Mesendoderm (in vitro differentiated cells): ENCODE results near the gene B4GALT7. TPM values are rescaled to one million over a fixed set of nuclear protein-coding genes. Genes with fewer than 3 reads are reported as not detected.
A peak's percentile ranks its signal among the peaks of the same experiment; 100 is the strongest.

Experiments used
- DNase-seq: peaks from one replicate; pipeline ENCODE4 v3.0.0; 2013
- H2AK5ac ChIP-seq: 2 replicates; pipeline ENCODE4 v1.6.1; 2013; ENCODE audit warnings: low read length, inconsistent platforms
- H2BK120ac ChIP-seq: 2 replicates; pipeline ENCODE4 v1.6.1; 2013; ENCODE audit warnings: low read depth, mild to moderate bottlenecking, low read length, moderate library complexity, mixed read lengths
- H2BK15ac ChIP-seq: replicated peaks from 2 replicates; pipeline ENCODE4 v1.6.1; 2013; ENCODE audit warnings: low read depth, mild to moderate bottlenecking, moderate library complexity
- H2BK5ac ChIP-seq: 2 replicates; pipeline ENCODE4 v1.6.1; 2013; ENCODE audit warnings: low read length, inconsistent platforms
- H3K18ac ChIP-seq: 2 replicates; pipeline ENCODE4 v1.6.1; 2013; ENCODE audit warnings: mild to moderate bottlenecking, low read length, mixed read lengths
- H3K23ac ChIP-seq: one replicate; pipeline ENCODE4 v1.6.1; 2013; ENCODE audit warnings: low read length
- H3K27ac ChIP-seq: 2 replicates; pipeline ENCODE4 v1.5.1; 2013; ENCODE audit warnings: low read depth, mild to moderate bottlenecking, inconsistent platforms, low read length, moderate library complexity
- H3K27me3 ChIP-seq: 2 replicates; pipeline ENCODE4 v1.6.1; 2013; ENCODE audit warnings: low read length, control low read depth, mild to moderate bottlenecking, inconsistent platforms; ENCODE audit not compliant: insufficient read depth, poor library complexity
- H3K36me3 ChIP-seq: 2 replicates; pipeline ENCODE4 v1.6.1; 2013; ENCODE audit warnings: low read length, inconsistent platforms; ENCODE audit not compliant: control insufficient read depth, insufficient read depth
- H3K4ac ChIP-seq: one replicate; pipeline ENCODE4 v1.6.1; 2013; ENCODE audit warnings: low read depth, mild to moderate bottlenecking, low read length, moderate library complexity
- H3K4me1 ChIP-seq: 2 replicates; pipeline ENCODE4 v1.6.1; 2013; ENCODE audit warnings: low read depth, low read length, inconsistent platforms; ENCODE audit not compliant: control insufficient read depth
- H3K4me2 ChIP-seq: 2 replicates; pipeline ENCODE4 v1.6.1; 2013; ENCODE audit warnings: low read length
- H3K4me3 ChIP-seq: 2 replicates; pipeline ENCODE4 v1.5.1; 2013; ENCODE audit warnings: mild to moderate bottlenecking, low read length
- H3K56ac ChIP-seq: one replicate; pipeline ENCODE4 v1.6.1; 2013; ENCODE audit warnings: low read length
- H3K79me1 ChIP-seq: 2 replicates; pipeline ENCODE4 v1.6.1; 2013; ENCODE audit warnings: low read length, inconsistent platforms
- H3K79me2 ChIP-seq: 2 replicates; pipeline ENCODE4 v1.6.1; 2013; ENCODE audit warnings: mild to moderate bottlenecking, low read length; ENCODE audit not compliant: control insufficient read depth, insufficient read depth
- H3K9ac ChIP-seq: 2 replicates; pipeline ENCODE4 v1.6.1; 2013; ENCODE audit warnings: low read length, inconsistent platforms
- H4K5ac ChIP-seq: one replicate; pipeline ENCODE4 v1.6.1; 2013; ENCODE audit warnings: low read length
- H4K8ac ChIP-seq: one replicate; pipeline ENCODE4 v1.6.1; 2013; ENCODE audit warnings: low read depth, mild to moderate bottlenecking, control low read depth, low read length, moderate library complexity
- whole genome bisulfite sequencing: extraction: QIAGEN DNeasy Blood & Tissue Kit; methylation state at CpG from one replicate; pipeline ENCODE4 v1.1.7; 2013; ENCODE audit warnings: low lambda C conversion rate, missing lambda C conversion rate; ENCODE audit not compliant: insufficient coverage; ENCODE audit errors: extremely low coverage; 5-methylcytosine and 5-hydroxymethylcytosine counted together
- polyA plus RNA-seq, 2 experiments: library from polyadenylated mRNA; stranded (reverse); fragments of 200-250 nt; gene quantifications; one replicate each; pipeline ENCODE4 v1.2.3, GENCODE V29; 2013

The B4GALT7 gene, protein sequence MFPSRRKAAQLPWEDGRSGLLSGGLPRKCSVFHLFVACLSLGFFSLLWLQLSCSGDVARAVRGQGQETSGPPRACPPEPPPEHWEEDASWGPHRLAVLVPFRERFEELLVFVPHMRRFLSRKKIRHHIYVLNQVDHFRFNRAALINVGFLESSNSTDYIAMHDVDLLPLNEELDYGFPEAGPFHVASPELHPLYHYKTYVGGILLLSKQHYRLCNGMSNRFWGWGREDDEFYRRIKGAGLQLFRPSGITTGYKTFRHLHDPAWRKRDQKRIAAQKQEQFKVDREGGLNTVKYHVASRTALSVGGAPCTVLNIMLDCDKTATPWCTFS
- polyA plus RNA-seq (2013, experiment 1 of 2): 15.3 TPM
- 15.9 TPM for polyA plus RNA-seq (2013, experiment 2 of 2)

DNA sequence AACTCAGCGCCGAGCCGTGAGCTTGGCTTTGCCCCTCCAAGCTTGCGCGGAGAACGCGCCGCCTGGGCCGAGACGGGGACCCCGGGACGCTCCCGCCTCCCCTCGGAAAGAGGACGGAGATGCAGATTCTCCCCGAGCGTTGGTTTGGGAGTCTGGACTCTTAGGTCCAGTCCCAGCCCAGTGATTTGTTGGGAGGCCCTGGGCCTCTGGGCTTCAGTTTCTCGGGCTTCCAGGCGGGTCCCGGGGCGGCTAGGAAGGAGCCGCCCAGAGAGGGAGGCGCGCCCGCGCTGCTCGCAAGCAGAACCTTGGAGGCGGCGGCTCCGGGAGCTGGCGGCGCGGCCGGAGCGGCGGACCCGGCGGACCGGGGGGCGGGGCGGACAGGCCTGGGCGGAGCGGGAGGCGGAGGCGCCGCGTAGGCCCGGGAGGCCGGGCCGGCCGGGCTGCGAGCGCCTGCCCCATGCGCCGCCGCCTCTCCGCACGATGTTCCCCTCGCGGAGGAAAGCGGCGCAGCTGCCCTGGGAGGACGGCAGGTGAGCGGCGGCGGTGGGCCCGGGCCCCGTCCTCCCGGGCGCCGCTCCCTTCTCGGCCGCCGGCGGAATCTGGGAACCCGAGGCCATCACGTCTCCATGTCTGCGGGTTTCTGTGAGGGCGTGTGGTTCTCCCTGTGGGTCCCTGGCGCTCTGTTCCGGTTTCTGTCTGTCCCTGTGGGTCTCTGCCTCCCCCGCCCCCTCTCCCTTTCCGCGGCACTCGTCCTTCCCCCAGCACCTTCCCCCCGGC lies at the start of gene B4GALT7:
Gene B4GALT7, plus strand, starts transcription at position 402 of the 777 bp plus-strand sequence. Its CDS starts 79 bp downstream, at position 481.
- Histone ChIP-seq H3K23ac (peak within 1 kb of the TSS; percentile 66), H2BK5ac (no peak within 1 kb of the TSS), H3K4me3 (peak within 1 kb of the TSS; percentile 90), H2BK120ac (no peak within 1 kb of the TSS), H4K5ac (no peak within 1 kb of the TSS), H4K8ac (no peak within 1 kb of the TSS), H3K79me2 (peaks cover 3% of the 10 kb centered on the region), H3K79me1 (peaks cover 5% of the 10 kb centered on the region), H2BK15ac (no peak within 1 kb of the TSS), H3K4me1 (peaks cover 3% of the 10 kb centered on the region), H3K27ac (peak within 1 kb of the TSS; percentile 62), H3K36me3 (peaks cover 6% of the 10 kb centered on the region), H3K56ac (peak within 1 kb of the TSS; percentile 95), H3K27me3 (no peaks in the 10 kb centered on the region), H3K9ac (peak within 1 kb of the TSS; percentile 96), H3K4me2 (peak within 1 kb of the TSS; percentile 100), H3K4ac (no peak within 1 kb of the TSS), H3K18ac (peak within 1 kb of the TSS; percentile 19), H2AK5ac (no peak within 1 kb of the TSS)
- DNase-seq: peak; percentile 77
- WGBS: no CpG with 5 or more reads among the region's 86 CpGs

DNA sequence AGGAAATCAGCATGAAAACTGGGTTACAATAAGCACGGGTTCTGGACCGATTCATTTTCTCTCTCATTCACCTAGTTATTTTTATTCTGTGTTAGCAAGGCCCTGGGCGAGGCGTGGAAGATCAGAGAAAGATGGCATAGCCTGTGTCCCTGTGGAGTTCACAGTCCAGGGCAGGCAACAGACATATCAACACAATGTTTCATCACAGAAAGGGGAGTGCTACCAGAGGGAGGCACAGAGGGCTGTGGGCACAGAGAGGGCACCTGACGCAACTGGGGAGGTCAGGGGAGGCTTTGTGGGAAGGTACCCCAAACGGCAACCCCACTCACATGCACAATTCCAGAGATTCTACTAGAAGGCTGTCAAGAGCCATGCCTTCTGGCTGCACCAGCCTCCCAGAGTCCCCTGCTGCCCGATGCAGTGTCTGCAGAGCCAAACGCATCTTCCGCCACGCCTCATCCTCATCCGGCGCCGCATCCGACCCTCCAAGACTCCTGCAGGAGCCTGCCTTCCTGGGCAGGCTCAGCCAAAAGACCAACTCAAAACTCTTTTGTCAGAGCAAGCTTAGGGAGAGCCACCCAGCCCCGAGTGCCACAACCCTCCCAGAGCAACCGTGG lies 47.0 kb upstream of the B4GALT7 start:
- no peak for DNase-seq
- no peak overlapping the region for H2BK5ac ChIP-seq
- no peak overlapping the region for H4K8ac ChIP-seq
- H3K27me3 ChIP-seq: no peaks in the 10 kb centered on the region
- no peak overlapping the region for H3K18ac ChIP-seq
- peak overlapping the region; percentile 95 for H3K4me2 ChIP-seq
- peak overlapping the region; percentile 92 for H3K56ac ChIP-seq
- peaks cover 6% of the 10 kb centered on the region for H3K4me1 ChIP-seq
- H3K79me2 ChIP-seq: peaks cover 36% of the 10 kb centered on the region
- no peak overlapping the region for H2BK15ac ChIP-seq
- no CpG with 5 or more reads among the region's 16 CpGs for WGBS
- H3K36me3 ChIP-seq: no peaks in the 10 kb centered on the region
- H2BK120ac ChIP-seq: no peak overlapping the region
- H2AK5ac ChIP-seq: no peak overlapping the region
- H3K4me3 ChIP-seq: peak overlapping the region; percentile 87
- H4K5ac ChIP-seq: no peak overlapping the region
- peaks cover 29% of the 10 kb centered on the region for H3K79me1 ChIP-seq
- no peak overlapping the region for H3K23ac ChIP-seq
- no peak overlapping the region for H3K4ac ChIP-seq
- peak overlapping the region; percentile 77 for H3K9ac ChIP-seq
- H3K27ac ChIP-seq: no peak overlapping the region

DNA sequence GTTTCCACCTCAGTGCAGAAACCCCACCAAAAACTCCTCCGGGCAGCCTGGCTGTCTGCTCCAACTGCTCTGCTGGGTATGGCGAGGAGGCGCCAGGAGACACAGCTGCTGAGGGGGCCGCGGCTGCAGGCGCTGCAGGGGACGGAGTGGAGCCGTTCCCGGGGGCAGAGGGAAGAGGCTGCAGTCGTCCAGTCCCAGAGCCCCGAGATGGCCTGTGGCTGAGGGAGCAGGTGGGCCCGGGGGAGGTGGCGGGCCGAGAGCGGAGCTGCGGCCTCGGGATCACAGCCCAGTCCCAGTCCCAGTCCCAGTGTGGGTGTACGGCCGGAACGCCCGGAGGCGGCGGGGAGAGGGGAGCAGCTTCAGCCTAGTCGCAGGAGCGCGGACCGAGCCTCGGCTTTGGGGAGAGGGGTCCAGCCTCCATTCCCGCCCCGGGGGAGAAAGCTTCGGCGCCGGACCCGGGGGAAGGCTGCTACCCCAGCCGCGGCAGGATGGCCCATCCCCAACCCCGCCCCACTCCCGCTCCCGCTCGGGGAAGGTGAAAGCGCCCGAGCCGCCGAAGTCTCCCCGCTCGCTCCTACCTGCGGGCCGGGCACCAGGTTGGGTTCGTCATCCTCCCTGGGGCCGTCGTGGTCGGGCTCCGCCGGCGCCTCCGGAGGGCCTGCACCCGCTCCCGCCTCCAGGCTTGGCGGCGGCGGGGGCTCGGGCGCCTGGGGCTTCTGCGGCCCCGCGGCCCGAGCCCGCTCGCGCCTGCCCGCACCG lies 46.1 kb upstream of the B4GALT7 start:
- Histone ChIP-seq H4K5ac (no peak overlapping the region), H3K56ac (peak overlapping the region; percentile 92), H3K4me1 (peaks cover 6% of the 10 kb centered on the region), H3K4me3 (peak overlapping the region; percentile 87), H3K79me1 (peaks cover 26% of the 10 kb centered on the region), H2BK5ac (no peak overlapping the region), H3K36me3 (no peaks in the 10 kb centered on the region), H3K23ac (peak overlapping the region; percentile 89), H3K27ac (peak overlapping the region; percentile 61), H2BK120ac (peak overlapping the region; percentile 52), H3K9ac (peak overlapping the region; percentile 77), H2AK5ac (no peak overlapping the region), H3K18ac (peak overlapping the region; percentile 83), H3K27me3 (no peaks in the 10 kb centered on the region), H2BK15ac (no peak overlapping the region), H3K79me2 (peaks cover 34% of the 10 kb centered on the region), H4K8ac (no peak overlapping the region), H3K4me2 (peak overlapping the region; percentile 95), H3K4ac (peak overlapping the region; percentile 76)
- WGBS: no CpG with 5 or more reads among the region's 72 CpGs
- peak; percentile 35 for DNase-seq

DNA sequence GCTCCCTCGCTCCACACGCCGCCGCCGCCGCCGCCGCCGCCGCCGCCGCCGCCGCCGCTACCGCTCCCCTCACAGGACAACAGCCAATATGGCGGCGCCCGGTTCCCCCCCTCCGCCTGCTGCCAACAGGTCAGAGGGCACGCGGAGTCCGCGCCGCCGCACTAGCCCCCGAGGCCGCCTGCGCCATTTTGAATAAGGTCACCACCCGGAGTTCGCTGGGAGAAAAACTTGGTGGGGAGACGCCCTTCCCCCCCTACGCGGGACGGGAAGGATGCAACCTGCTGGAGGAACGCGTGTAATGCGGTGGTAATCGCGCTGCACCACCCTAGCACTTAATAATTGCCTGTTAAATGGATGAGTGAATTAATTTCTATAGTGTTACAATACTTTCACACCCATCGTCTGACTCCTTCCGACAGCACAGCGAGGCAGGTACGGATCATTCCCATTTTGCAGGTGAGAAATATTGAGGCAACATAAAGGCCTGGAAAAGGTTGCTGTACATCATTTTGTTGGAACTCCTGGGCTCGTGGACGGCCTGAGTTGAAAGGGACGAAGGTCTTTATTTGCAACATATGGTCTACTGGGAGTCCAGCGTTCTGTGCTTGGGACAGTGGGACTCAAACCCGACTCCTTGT lies 45.3 kb upstream of the B4GALT7 start, which contains the start of gene FAM193B:
Gene FAM193B, minus strand, starts transcription at position 90 of the 638 bp plus-strand sequence. CDS start 105 bp downstream, outside the sequence.
- Histone ChIP-seq H2BK15ac (no peak within 1 kb of the TSS), H2BK120ac (peak within 1 kb of the TSS; percentile 52), H3K27me3 (no peaks in the 10 kb centered on the region), H3K4me1 (peaks cover 6% of the 10 kb centered on the region), H3K4me3 (peak within 1 kb of the TSS; percentile 87), H2BK5ac (no peak within 1 kb of the TSS), H2AK5ac (no peak within 1 kb of the TSS), H3K4ac (peak within 1 kb of the TSS; percentile 76), H3K23ac (peak within 1 kb of the TSS; percentile 89), H3K4me2 (peak within 1 kb of the TSS; percentile 95), H3K79me2 (peaks cover 33% of the 10 kb centered on the region), H3K18ac (peak within 1 kb of the TSS; percentile 83), H3K56ac (peak within 1 kb of the TSS; percentile 92), H3K36me3 (no peaks in the 10 kb centered on the region), H3K9ac (peak within 1 kb of the TSS; percentile 77), H4K5ac (no peak within 1 kb of the TSS), H3K79me1 (peaks cover 23% of the 10 kb centered on the region), H3K27ac (peak within 1 kb of the TSS; percentile 61), H4K8ac (no peak within 1 kb of the TSS)
- WGBS: no CpG with 5 or more reads among the region's 49 CpGs
- DNase-seq: peak; percentile 97

DNA sequence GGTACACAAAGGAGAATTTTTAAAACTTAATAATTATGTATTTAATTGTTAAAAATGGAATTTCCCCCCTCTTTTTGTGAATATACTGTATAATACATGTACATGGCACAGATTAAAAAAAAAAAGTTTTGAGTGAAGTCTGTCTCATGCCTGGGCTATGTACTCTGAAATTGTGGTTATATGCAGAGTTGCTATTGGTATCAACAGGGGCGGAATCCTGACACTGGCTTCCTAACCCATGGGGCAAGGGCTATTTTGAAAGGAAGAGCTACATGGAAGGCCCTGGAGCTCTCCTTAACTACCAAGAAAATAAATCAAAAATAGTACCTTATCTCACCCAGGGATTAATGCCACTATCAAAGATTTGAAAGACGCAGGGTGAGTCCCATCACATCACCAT lies 44.7 kb upstream of the B4GALT7 start:
- Histone ChIP-seq H3K23ac (no peak overlapping the region), H2BK5ac (no peak overlapping the region), H2BK15ac (no peak overlapping the region), H3K56ac (no peak overlapping the region), H3K27me3 (no peaks in the 10 kb centered on the region), H3K4ac (no peak overlapping the region), H4K8ac (no peak overlapping the region), H3K27ac (no peak overlapping the region), H3K4me1 (peaks cover 6% of the 10 kb centered on the region), H3K79me1 (peaks cover 22% of the 10 kb centered on the region), H2BK120ac (no peak overlapping the region), H3K4me3 (no peak overlapping the region), H3K79me2 (peaks cover 30% of the 10 kb centered on the region), H3K36me3 (no peaks in the 10 kb centered on the region), H3K18ac (no peak overlapping the region), H4K5ac (no peak overlapping the region), H3K9ac (no peak overlapping the region), H2AK5ac (no peak overlapping the region), H3K4me2 (no peak overlapping the region)
- WGBS: no CpG with 5 or more reads among the region's 2 CpGs
- DNase-seq: no peak
